Upper lobe of left lung (tissue), 4 donors: ENCODE results near the gene HADH.
"Not testable (repeated sequence)": the region's sequence is repeated elsewhere in the genome, so short reads cannot be mapped to it uniquely, and the experiment has no call there.

Experiments used
- EP300 ChIP-seq, 4 donors: sonication (generic); formaldehyde crosslinking; IDR thresholded peaks; one replicate each; pipeline ENCODE4 v1.5.1; 2017; ENCODE audit warnings: antibody characterized with exemption in 4 of 4, control low read depth in 2 of 4
- POLR2A ChIP-seq, 4 donors: fragments of 450-650 bp; IDR thresholded peaks; one replicate each; pipeline ENCODE4 v1.5.1; 2016 to 2017; ENCODE audit warnings: antibody characterized with exemption in 4 of 4, mild to moderate bottlenecking in 2 of 4
- POLR2AphosphoS5 ChIP-seq, 2 donors: sonication (generic); formaldehyde crosslinking; IDR thresholded peaks; one replicate each; pipeline ENCODE4 v1.5.1; 2017; ENCODE audit warnings: antibody characterized with exemption in 2 of 2
- TF ChIP-seq, protein P1 (sequence below), 6 experiments: fragments of 450-650 bp in 4 of 6; fragments of 200-600 bp in 2 of 6; sonication (generic) in 2 of 6; IDR thresholded peaks; one replicate each; pipeline ENCODE4 v1.5.1; 2016 to 2019; ENCODE audit warnings: antibody characterized with exemption in 6 of 6

DNA sequence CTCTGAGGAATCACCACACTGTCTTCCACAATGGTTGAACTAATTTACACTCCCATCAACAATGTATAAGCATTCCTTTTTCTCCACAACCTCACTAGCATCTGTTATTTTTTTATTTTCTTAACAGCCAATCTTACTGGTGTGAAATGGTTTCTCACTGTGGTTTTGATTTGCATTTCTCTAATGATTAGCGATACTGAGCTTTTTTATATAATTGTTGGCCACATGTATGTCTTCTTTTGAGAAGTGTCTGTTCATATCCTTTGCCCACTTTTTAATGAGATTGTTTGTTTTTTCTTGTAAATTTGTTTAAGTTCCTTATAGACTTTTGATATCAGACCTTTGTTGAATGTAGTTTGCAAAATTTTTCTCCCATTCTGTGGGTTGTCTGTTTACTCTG, 21.8 kb upstream of the HADH start:
- not testable (repeated sequence) for TF ChIP-seq POLR2A, POLR2AphosphoS5, EP300 (IDR thresholded peaks at IDR 0.05)
- TF ChIP-seq, protein P1, sequence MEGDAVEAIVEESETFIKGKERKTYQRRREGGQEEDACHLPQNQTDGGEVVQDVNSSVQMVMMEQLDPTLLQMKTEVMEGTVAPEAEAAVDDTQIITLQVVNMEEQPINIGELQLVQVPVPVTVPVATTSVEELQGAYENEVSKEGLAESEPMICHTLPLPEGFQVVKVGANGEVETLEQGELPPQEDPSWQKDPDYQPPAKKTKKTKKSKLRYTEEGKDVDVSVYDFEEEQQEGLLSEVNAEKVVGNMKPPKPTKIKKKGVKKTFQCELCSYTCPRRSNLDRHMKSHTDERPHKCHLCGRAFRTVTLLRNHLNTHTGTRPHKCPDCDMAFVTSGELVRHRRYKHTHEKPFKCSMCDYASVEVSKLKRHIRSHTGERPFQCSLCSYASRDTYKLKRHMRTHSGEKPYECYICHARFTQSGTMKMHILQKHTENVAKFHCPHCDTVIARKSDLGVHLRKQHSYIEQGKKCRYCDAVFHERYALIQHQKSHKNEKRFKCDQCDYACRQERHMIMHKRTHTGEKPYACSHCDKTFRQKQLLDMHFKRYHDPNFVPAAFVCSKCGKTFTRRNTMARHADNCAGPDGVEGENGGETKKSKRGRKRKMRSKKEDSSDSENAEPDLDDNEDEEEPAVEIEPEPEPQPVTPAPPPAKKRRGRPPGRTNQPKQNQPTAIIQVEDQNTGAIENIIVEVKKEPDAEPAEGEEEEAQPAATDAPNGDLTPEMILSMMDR (IDR thresholded peaks at IDR 0.05), result not testable (repeated sequence)
